HG02970 (cell line): ENCODE results near the gene SLC12A9.
"Not testable (repeated sequence)": the region's sequence is repeated elsewhere in the genome, so short reads cannot be mapped to it uniquely, and the experiment has no call there.

Source experiments
- ATAC-seq: cut with Tn5 transposase; IDR thresholded peaks from one replicate; pipeline ENCODE4 v1.9.1; 2021; ENCODE audit warnings: mild to moderate bottlenecking, moderate library complexity, moderate number of reproducible peaks; ENCODE audit not compliant: unreplicated experiment, low FRiP score

SLC12A9 gene, protein sequence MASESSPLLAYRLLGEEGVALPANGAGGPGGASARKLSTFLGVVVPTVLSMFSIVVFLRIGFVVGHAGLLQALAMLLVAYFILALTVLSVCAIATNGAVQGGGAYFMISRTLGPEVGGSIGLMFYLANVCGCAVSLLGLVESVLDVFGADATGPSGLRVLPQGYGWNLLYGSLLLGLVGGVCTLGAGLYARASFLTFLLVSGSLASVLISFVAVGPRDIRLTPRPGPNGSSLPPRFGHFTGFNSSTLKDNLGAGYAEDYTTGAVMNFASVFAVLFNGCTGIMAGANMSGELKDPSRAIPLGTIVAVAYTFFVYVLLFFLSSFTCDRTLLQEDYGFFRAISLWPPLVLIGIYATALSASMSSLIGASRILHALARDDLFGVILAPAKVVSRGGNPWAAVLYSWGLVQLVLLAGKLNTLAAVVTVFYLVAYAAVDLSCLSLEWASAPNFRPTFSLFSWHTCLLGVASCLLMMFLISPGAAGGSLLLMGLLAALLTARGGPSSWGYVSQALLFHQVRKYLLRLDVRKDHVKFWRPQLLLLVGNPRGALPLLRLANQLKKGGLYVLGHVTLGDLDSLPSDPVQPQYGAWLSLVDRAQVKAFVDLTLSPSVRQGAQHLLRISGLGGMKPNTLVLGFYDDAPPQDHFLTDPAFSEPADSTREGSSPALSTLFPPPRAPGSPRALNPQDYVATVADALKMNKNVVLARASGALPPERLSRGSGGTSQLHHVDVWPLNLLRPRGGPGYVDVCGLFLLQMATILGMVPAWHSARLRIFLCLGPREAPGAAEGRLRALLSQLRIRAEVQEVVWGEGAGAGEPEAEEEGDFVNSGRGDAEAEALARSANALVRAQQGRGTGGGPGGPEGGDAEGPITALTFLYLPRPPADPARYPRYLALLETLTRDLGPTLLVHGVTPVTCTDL

GRCh38 chr7:100852048-100852872 is at the start of gene SLC12A9:
TSS of gene SLC12A9 (plus strand) at chr7:100852713. CDS start at chr7:100854198, 1,485 bp downstream.
- peak; percentile 88 for ATAC-seq

- no peak for ATAC-seq
These were observed 49.6 kb upstream of the SLC12A9 start for GRCh38 chr7:100802951-100803350.

DNA sequence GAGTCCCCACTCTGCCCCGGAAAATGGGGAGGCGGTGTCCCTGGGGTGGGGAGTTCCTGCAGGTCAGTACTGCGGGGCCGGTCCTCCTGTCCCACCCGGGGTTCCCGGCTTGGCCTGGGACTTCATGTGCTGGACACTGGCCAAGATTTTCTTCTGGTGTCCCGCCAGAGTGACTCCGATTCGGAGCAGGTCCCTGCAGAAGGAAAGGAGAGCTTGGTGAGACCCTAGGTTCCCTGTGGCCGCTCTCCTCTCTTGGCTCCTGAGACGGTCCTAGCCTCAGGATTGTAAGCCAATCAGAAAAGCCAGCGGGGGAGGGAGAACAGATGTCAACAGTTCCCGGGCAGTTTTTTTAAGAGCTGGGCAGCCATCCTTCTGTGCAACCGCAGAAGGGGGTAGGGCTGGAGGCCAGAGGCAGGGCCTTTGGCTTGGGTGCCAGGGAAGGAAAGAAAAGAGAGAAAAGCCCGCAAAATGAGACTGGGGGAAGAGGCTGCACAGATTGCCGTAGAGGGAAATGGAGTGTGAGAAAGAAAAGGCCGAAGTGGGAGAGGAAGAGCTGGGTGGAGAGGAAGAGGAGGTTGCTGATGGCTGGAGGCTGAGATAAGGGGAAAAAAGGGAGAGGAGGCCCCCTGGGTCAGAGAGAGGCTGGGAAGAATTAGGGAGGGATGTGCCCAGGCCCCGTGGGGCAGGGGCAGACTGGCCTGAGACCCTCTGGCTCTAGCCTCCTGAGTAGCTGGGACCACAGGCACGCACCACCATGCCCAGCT is 48.9 kb upstream of the SLC12A9 start:
- ATAC-seq: peak; percentile 82

- no peak for ATAC-seq
These were observed 47.7 kb upstream of the SLC12A9 start for GRCh38 chr7:100804681-100805431.

DNA sequence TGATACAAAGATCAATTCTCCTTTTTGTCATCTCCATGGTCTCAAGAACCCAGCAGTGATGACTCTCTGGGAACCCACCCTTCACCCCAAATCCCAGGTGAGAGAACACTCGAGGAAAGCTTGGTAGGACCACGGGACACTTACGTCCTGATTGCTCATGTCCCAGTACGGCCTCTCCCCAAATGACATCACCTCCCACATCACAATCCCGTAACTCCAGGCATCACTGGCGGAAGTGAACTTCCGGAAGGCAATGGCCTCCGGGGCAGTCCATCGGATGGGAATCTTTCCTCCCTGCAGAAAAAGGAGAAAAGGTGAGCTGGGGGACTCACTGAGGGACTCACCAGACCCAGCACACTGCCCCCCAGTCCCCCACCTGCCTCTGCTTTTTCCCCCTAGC is 46.2 kb upstream of the SLC12A9 start:
- no peak for ATAC-seq

DNA sequence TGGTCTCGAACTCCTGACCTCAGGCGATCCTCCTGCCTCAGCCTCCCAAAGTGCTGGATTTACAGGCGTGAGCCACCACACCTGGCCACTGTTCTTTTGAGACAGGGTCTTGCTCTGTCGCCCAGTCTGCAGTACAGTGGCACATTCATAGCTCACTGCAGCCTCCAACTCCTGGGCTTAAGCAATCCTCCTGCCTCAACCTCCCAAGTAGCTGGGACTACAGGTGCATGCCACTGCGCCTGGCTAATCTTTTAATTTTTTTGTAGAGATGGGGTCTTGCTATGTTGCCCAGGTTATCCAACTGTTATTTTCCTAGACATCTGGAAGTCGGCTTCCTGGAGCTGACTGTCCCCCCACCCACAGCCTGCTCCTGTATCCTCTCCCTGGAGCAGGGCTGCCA is 45.6 kb upstream of the SLC12A9 start:
- ATAC-seq: not testable (repeated sequence)

DNA sequence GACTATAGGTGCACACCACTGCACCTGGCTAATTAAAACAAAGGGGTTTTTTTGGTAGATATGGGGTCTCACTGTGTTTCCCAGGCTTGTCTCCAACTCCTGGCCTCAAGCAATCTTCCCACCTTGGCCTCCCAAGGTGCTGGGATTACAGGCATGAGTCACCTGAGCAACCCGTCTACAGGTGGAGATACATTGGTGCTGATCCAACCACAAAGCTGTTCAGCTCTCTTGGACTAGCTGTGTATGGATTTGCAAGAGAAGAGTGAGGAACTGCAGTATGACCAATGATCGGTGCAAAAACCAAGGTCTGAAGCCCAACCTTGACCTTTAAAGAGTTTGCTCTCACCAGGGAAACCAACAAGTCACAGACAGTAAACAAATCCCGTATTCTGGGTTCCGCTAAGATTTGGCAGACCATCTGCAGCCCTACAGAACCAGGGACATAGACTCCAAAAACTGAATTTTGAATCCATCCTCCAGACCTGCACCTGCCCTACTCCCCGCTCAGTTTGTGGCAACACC is 44.1 kb upstream of the SLC12A9 start:
- no peak for ATAC-seq

GRCh38 chr7:100811480-100811879 is 41.0 kb upstream of the SLC12A9 start:
- no peak for ATAC-seq

DNA sequence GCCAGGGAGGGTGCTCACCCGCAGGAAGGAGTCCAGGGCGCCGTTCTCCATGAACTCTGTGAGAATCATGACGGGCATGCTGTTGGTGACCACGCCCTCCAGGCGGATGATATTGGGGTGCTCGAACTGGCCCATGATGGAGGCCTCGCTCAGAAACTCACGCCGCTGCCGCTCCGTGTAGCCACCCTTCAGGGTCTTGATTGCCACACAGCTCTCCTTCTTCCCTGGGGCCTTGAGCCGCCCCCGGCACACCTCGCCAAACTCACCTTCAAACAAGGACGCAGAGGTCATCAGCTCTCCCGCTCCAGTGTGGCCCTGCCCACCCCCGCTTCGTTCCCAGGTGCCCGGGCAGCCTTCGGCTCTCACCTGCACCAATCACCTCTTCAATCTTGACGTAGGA is 39.8 kb upstream of the SLC12A9 start:
- ATAC-seq: no peak

DNA sequence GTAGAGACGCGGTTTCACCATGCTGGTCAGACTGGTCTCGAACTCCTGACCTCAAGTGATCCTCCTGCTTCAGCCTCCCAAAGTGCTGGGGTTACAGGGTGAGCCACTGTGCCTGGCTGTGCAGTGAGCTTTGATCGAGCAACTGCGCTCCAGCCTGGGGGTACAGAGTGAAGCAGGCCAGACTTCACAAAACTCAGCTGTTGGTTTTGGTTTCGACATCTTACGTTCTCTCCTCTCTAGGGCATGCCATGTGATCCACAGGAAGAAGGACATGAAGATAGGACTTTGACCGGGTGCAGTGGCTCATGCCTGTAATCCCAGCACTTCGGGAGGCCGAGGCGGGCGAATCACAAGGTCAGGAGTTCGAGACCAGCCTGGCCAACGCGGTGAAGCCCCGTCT is 36.0 kb upstream of the SLC12A9 start:
- ATAC-seq: not testable (repeated sequence)

DNA sequence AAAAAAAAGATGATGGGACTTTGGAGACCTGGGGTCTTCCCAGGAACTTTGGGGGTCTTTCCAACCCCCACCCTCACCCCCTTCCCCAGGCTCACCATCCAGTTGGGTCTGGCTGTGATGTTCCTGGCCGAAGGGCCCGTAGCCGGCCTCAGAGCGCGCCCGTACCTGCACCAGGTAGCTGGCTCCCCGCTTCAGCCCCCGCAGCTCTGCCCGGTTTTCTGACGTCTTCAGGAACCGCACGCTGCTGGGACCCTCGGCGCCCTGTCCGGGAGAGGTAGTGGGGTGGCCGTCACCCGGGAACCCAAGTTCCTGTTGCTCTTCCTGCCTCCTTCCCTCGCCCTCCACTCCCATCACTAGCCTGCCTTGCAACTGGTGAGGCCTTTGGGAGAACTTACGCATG is 35.4 kb upstream of the SLC12A9 start:
- no peak for ATAC-seq

GRCh38 chr7:100818366-100818765 is 34.1 kb upstream of the SLC12A9 start:
- no peak for ATAC-seq

DNA sequence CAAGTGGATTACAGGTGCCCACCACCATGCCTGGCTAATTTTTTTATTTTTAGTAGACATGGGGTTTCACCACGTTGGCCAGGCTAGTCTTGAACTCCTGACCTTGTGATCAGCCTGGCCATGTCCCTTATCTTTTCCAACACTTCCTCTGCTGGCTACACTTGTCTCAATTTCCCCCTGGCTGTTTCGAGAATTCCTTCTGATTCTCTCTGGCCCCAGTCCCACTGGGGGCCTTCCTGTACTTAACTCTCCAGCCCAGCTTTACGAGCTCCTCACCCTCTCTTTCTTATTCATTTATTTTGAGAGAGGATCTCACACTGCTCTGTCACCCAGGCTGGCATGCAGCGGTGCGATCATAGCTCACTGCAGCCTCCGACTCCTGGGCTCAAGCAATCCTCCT is 33.7 kb upstream of the SLC12A9 start:
- no peak for ATAC-seq

DNA sequence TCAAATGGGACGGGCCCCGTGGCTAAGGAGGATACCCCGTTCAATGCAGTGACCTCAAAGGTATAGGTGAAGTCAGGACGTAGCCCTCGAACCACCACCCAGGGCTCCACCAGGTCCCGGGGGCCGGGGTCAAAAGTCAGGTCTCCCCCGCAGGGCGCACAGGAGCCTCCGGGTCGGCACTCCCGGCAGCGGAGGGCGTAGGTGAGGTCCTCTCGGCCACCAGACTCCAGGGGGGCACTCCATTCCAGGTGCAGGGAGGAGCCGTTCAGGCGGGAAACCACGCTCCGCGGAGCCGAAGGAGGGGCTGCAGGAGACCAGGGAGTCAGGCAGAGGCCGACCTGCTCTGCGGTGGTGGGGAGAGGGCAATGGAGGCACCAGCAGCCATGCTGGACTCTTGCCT is 32.9 kb upstream of the SLC12A9 start:
- ATAC-seq: no peak

- no peak for ATAC-seq
These were observed 30.0 kb upstream of the SLC12A9 start for GRCh38 chr7:100822236-100823139.

DNA sequence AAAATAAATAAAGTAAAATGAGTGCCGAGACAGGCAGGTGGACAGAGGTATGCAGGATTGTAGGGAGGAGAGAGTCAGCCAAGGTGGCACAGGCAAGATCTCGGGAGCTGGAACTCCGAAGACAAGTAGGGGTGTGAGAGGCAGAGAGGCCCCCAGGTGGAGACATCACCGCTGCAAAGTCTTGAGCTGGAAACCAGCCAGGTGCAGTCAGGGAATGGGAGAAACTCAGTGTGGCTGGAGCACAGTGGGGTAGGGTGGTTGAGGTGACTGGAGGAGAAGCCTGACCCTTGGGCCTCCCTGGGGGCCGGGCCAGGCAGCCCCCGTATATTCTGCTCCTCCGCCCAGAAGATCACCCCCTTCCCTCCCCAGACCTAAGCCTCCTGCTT is 29.4 kb upstream of the SLC12A9 start:
- ATAC-seq: no peak

GRCh38 chr7:100823534-100823933 is 29.0 kb upstream of the SLC12A9 start:
- no peak for ATAC-seq
